H9 (cell line): Measurements from ENCODE around the gene ATOH7. TPM values are rescaled to one million over a fixed set of nuclear protein-coding genes. Genes with fewer than 3 reads are reported as not detected.

ENCODE experiments used
- DNase-seq: peaks from one replicate; pipeline ENCODE4 v3.0.0-alpha.2; 2017
- H2AFZ ChIP-seq: one replicate; pipeline ENCODE4 v1.6.1; 2013; ENCODE audit warnings: mild to moderate bottlenecking, low read length, control low read depth, moderate library complexity
- H2AK5ac ChIP-seq: 2 replicates; pipeline ENCODE4 v1.6.1; 2013; ENCODE audit warnings: low read length, control low read depth, mixed read lengths; ENCODE audit not compliant: insufficient read length
- H2BK120ac ChIP-seq: one replicate; pipeline ENCODE4 v1.6.1; 2013; ENCODE audit warnings: low read depth, mild to moderate bottlenecking, low read length, control low read depth, inconsistent platforms; ENCODE audit not compliant: poor library complexity, severe bottlenecking
- H2BK12ac ChIP-seq: 2 replicates; pipeline ENCODE4 v1.6.1; 2013; ENCODE audit warnings: low read length, control low read depth, mixed read lengths, low read depth; ENCODE audit not compliant: insufficient read length
- H2BK15ac ChIP-seq: 2 replicates; pipeline ENCODE4 v1.6.1; 2013; ENCODE audit warnings: low read depth, low read length, control low read depth
- H2BK20ac ChIP-seq: one replicate; pipeline ENCODE4 v1.6.1; 2013; ENCODE audit warnings: low read depth, mild to moderate bottlenecking, low read length, control low read depth, inconsistent platforms; ENCODE audit not compliant: poor library complexity, severe bottlenecking
- H2BK5ac ChIP-seq: 2 replicates; pipeline ENCODE4 v1.6.1; 2013; ENCODE audit warnings: low read length, control low read depth, mixed read lengths; ENCODE audit not compliant: insufficient read length
- H3K14ac ChIP-seq: 2 replicates; pipeline ENCODE4 v1.6.1; 2013; ENCODE audit warnings: low read length, control low read depth; ENCODE audit not compliant: insufficient read depth
- H3K18ac ChIP-seq: 2 replicates; pipeline ENCODE4 v1.6.1; 2013; ENCODE audit warnings: low read depth, mild to moderate bottlenecking, mixed read lengths, low read length, control low read depth; ENCODE audit not compliant: insufficient read length
- H3K23ac ChIP-seq: 2 replicates; pipeline ENCODE4 v1.6.1; 2013; ENCODE audit warnings: low read length, control low read depth, mixed read lengths, low read depth; ENCODE audit not compliant: insufficient read length
- H3K23me2 ChIP-seq: 2 replicates; pipeline ENCODE4 v1.6.1; 2013; ENCODE audit warnings: low read depth, mild to moderate bottlenecking, mixed read lengths, low read length, control low read depth; ENCODE audit not compliant: insufficient read length, poor library complexity, severe bottlenecking
- H3K27ac ChIP-seq: 2 replicates; pipeline ENCODE4 v1.5.1; 2013; ENCODE audit warnings: low read length, control low read depth, mixed read lengths, low read depth; ENCODE audit not compliant: insufficient read length
- H3K27me3 ChIP-seq: 2 replicates; pipeline ENCODE4 v1.6.1; 2013; ENCODE audit warnings: low read length, control low read depth, inconsistent platforms; ENCODE audit not compliant: insufficient read depth
- H3K4ac ChIP-seq: 2 replicates; pipeline ENCODE4 v1.6.1; 2013; ENCODE audit warnings: low read depth, mild to moderate bottlenecking, control low read depth, inconsistent platforms, low read length, moderate library complexity
- H3K4me1 ChIP-seq: 2 replicates; pipeline ENCODE4 v1.6.1; 2013; ENCODE audit warnings: low read length, control low read depth, inconsistent platforms; ENCODE audit not compliant: insufficient read depth
- H3K4me2 ChIP-seq: 2 replicates; pipeline ENCODE4 v1.6.1; 2013; ENCODE audit warnings: low read length, control low read depth, mixed read lengths; ENCODE audit not compliant: insufficient read length, insufficient read depth
- H3K56ac ChIP-seq: 2 replicates; pipeline ENCODE4 v1.6.1; 2013; ENCODE audit warnings: low read depth, mild to moderate bottlenecking, mixed read lengths, low read length, control low read depth; ENCODE audit not compliant: insufficient read length
- H3K79me1 ChIP-seq: 2 replicates; pipeline ENCODE4 v1.6.1; 2013; ENCODE audit warnings: low read depth, mild to moderate bottlenecking, moderate library complexity, low read length, control low read depth, inconsistent platforms; ENCODE audit not compliant: insufficient read depth, poor library complexity, severe bottlenecking
- H3K79me2 ChIP-seq: 2 replicates; pipeline ENCODE4 v1.6.1; 2013; ENCODE audit warnings: low read length, control low read depth, inconsistent platforms; ENCODE audit not compliant: insufficient read depth
- H3K9ac ChIP-seq: 2 replicates; pipeline ENCODE4 v1.6.1; 2013; ENCODE audit warnings: low read length, control low read depth, mixed read lengths; ENCODE audit not compliant: insufficient read length; ENCODE audit errors: extremely low read depth
- H3K9me3 ChIP-seq: one replicate; pipeline ENCODE4 v1.6.1; 2013; ENCODE audit warnings: low read depth, low read length, inconsistent platforms; ENCODE audit not compliant: control insufficient read depth
- H3T11ph ChIP-seq: one replicate; pipeline ENCODE4 v1.6.1; 2013; ENCODE audit warnings: mild to moderate bottlenecking, low read length, control low read depth, inconsistent platforms
- H4K20me1 ChIP-seq: one replicate; pipeline ENCODE4 v1.6.1; 2013; ENCODE audit not compliant: control insufficient read depth, insufficient read length, insufficient read depth
- H4K5ac ChIP-seq: 2 replicates; pipeline ENCODE4 v1.6.1; 2013; ENCODE audit warnings: low read depth, mild to moderate bottlenecking, mixed read lengths, low read length, control low read depth; ENCODE audit not compliant: insufficient read length
- H4K8ac ChIP-seq: replicated peaks from 2 replicates; pipeline ENCODE4 v1.6.1; 2013; ENCODE audit warnings: low read length, control low read depth, mixed read lengths, low read depth; ENCODE audit not compliant: insufficient read length
- H4K91ac ChIP-seq: 2 replicates; pipeline ENCODE4 v1.6.1; 2013; ENCODE audit warnings: low read depth, mild to moderate bottlenecking, moderate library complexity, mixed read lengths, low read length, control low read depth; ENCODE audit not compliant: insufficient read length
- H3K27ac Mint-ChIP-seq, 3 experiments: 2 replicates in 2 of 3; 3 replicates in 1 of 3; pipeline ENCODE4 v1.8.0; 2020 to 2021; ENCODE audit warnings: mixed read lengths in 3 of 3, mild to moderate bottlenecking in 1 of 3, moderate library complexity in 1 of 3
- H3K27me3 Mint-ChIP-seq: 2 replicates; pipeline ENCODE4 v1.8.0; 2021; ENCODE audit warnings: low read depth, mild to moderate bottlenecking, moderate library complexity, mixed read lengths
- H3K36me3 Mint-ChIP-seq, 3 experiments: 2 replicates in 2 of 3; 3 replicates in 1 of 3; pipeline ENCODE4 v1.8.0; 2020 to 2021; ENCODE audit warnings: low read depth in 3 of 3, mixed read lengths in 3 of 3; ENCODE audit not compliant: insufficient read depth in 1 of 3
- H3K4me1 Mint-ChIP-seq, 2 experiments: 2 replicates each; pipeline ENCODE4 v1.8.0; 2020; ENCODE audit warnings: mixed read lengths in 2 of 2
- H3K4me3 Mint-ChIP-seq, 2 experiments: 2 replicates in 1 of 2; 3 replicates in 1 of 2; pipeline ENCODE4 v1.8.0; 2020 to 2021; ENCODE audit warnings: mild to moderate bottlenecking in 2 of 2, mixed read lengths in 2 of 2, moderate library complexity in 1 of 2
- H3K9me3 Mint-ChIP-seq, 2 experiments: 2 replicates in 1 of 2; 3 replicates in 1 of 2; pipeline ENCODE4 v1.8.0; 2020; ENCODE audit warnings: mild to moderate bottlenecking in 2 of 2, mixed read lengths in 2 of 2, moderate library complexity in 1 of 2
- WGBS: extraction: QIAGEN DNeasy Blood & Tissue Kit; methylation state at CpG from one replicate; pipeline ENCODE4 v1.1.7; 2013; ENCODE audit warnings: missing lambda C conversion rate, low lambda C conversion rate, mixed read lengths; ENCODE audit not compliant: insufficient read length; ENCODE audit errors: extremely low coverage; 5-methylcytosine and 5-hydroxymethylcytosine counted together
- long read RNA-seq: library from polyadenylated mRNA; unstranded; transcript quantifications from one replicate; pipeline ENCODE4 v2.0.0, GENCODE V29; 2020
- total RNA-seq: library from RNA; stranded (reverse); gene quantifications from 2 replicates; pipeline ENCODE4 v1.2.1, GENCODE V29; 2021
- TF ChIP-seq, protein P1 (sequence below): fragments of 200-600 bp; sonication (generic); conservative IDR thresholded peaks from 3 replicates; pipeline ENCODE4 v1.8.0; 2021; ENCODE audit warnings: antibody characterized with exemption, mild to moderate bottlenecking

The ATOH7 gene
- total RNA-seq, result 0.20 and 0.29 TPM in 2 replicates
- long read RNA-seq, result 0 reads

DNA sequence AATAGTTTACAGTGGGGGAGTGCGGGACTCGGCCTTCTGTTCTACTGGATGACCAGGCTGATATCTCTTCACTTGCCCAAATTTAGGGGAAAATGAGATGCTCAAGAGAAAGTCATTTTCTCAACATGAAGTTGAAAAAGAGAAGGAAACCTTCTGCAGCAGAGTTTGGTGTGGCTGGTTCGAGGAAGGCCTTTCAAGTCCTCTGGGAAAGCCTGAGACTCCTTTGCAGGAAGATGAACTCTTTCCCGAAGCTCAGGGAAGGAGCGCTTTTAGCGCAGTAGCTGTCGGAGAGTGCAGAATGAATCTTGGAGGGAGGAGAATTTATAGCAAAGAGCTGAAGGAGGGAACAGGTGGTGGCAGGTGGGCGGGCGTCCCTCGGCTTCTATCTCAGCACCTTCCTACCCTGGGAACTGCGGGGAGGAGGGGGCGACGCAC is at the start of gene ATOH7:
Gene ATOH7, minus strand, starts transcription at position 297 of the 435 bp plus-strand sequence. CDS start 436 bp downstream, outside the sequence.
- Histone ChIP-seq H3K27ac (no peak within 1 kb of the TSS), H3K14ac (peak within 1 kb of the TSS; percentile 86), H3K79me1 (no peaks in the 10 kb centered on the region), H3K18ac (peak within 1 kb of the TSS; percentile 61), H4K8ac (no peak within 1 kb of the TSS), H2BK20ac (no peak within 1 kb of the TSS), H3K4me1 (no peaks in the 10 kb centered on the region; the same call in 1 of the 2 replicates), H3K9me3 (no peaks in the 10 kb centered on the region), H2BK120ac (no peak within 1 kb of the TSS), H4K91ac (no peak within 1 kb of the TSS), H3K4ac (no peak within 1 kb of the TSS), H2AK5ac (no peak within 1 kb of the TSS), H3K9ac (peak within 1 kb of the TSS; percentile 58), H3K23ac (no peak within 1 kb of the TSS), H3K56ac (no peak within 1 kb of the TSS), H4K20me1 (no peaks in the 10 kb centered on the region), H3K27me3 (no peaks in the 10 kb centered on the region; the same call in 1 of the 2 replicates), H2BK5ac (no peak within 1 kb of the TSS), H4K5ac (no peak within 1 kb of the TSS), H3T11ph (no peak within 1 kb of the TSS), H3K23me2 (peaks cover 8% of the 10 kb centered on the region), H3K79me2 (no peaks in the 10 kb centered on the region), H2BK15ac (no peak within 1 kb of the TSS), H2BK12ac (no peak within 1 kb of the TSS), H3K4me2 (peak within 1 kb of the TSS; percentile 72), H2AFZ (peak within 1 kb of the TSS; percentile 69)
- TF ChIP-seq, protein P1, sequence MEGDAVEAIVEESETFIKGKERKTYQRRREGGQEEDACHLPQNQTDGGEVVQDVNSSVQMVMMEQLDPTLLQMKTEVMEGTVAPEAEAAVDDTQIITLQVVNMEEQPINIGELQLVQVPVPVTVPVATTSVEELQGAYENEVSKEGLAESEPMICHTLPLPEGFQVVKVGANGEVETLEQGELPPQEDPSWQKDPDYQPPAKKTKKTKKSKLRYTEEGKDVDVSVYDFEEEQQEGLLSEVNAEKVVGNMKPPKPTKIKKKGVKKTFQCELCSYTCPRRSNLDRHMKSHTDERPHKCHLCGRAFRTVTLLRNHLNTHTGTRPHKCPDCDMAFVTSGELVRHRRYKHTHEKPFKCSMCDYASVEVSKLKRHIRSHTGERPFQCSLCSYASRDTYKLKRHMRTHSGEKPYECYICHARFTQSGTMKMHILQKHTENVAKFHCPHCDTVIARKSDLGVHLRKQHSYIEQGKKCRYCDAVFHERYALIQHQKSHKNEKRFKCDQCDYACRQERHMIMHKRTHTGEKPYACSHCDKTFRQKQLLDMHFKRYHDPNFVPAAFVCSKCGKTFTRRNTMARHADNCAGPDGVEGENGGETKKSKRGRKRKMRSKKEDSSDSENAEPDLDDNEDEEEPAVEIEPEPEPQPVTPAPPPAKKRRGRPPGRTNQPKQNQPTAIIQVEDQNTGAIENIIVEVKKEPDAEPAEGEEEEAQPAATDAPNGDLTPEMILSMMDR, result no peak
- DNase-seq, result peak; percentile 42
- Mint-ChIP-seq H3K4me3 (peak within 1 kb of the TSS; percentile 78 to 82), H3K36me3 (no peaks in the 10 kb centered on the region), H3K4me1 (peaks cover 10 to 11% of the 10 kb centered on the region in 2 experiments), H3K9me3 (no peaks in the 10 kb centered on the region), H3K27me3 (peaks cover 49% of the 10 kb centered on the region), H3K27ac (peak within 1 kb of the TSS in 2 of 3 experiments; percentile 52 to 92; a peak in 2 of 7 replicates)
- WGBS, result no CpG with 5 or more reads among the region's 13 CpGs
